GM13976 (cell line): ENCODE data around the gene KLHDC9.
"Not testable (repeated sequence)": the region's sequence is repeated elsewhere in the genome, so short reads cannot be mapped to it uniquely, and the experiment has no call there.

Experiments used
- DNase-seq: peaks from one replicate; pipeline ENCODE4 v3.0.0; 2012; ENCODE audit warnings: low spot score
- CTCF ChIP-seq: IDR thresholded peaks from 2 replicates; pipeline ENCODE4 v1.5.1; 2012; ENCODE audit warnings: borderline replicate concordance, mild to moderate bottlenecking; ENCODE audit not compliant: insufficient read depth; ENCODE audit errors: extremely low read depth, missing control alignments, control extremely low read depth
- in situ Hi-C: fragments of 300-500 bp; cut with MboI; formaldehyde crosslinking; loops from one replicate; pipeline ENCODE4 v1.12.0; 2022; ENCODE audit warnings: low sequenced_read_pairs, mixed read lengths, inconsistent platforms; ENCODE audit not compliant: unreplicated experiment

KLHDC9 gene

GRCh38 chr1:161106431-161106830 lies 8.3 kb downstream of the KLHDC9 start:
- TF ChIP-seq CTCF = no peak
- in situ Hi-C loops = no loop called here
- no peak for DNase-seq

GRCh38 chr1:161111117-161111516 lies 13.0 kb downstream of the KLHDC9 start:
- in situ Hi-C loops = no loop called here
- TF ChIP-seq CTCF = no peak
- no peak for DNase-seq

GRCh38 chr1:161111527-161111926 lies 13.4 kb downstream of the KLHDC9 start:
- in situ Hi-C loops = no loop called here

GRCh38 chr1:161113915-161114314 lies 15.8 kb downstream of the KLHDC9 start:
- DNase-seq = no peak
- no peak for TF ChIP-seq CTCF
- in situ Hi-C loops = no loop called here

More at GRCh38 chr1:161111527-161111926, 13.4 kb downstream of the KLHDC9 start:
- no peak for DNase-seq
- no peak for TF ChIP-seq CTCF

GRCh38 chr1:161114556-161114955 lies 16.4 kb downstream of the KLHDC9 start:
- DNase-seq = no peak
- in situ Hi-C loops = no loop called here
- no peak for TF ChIP-seq CTCF

- in situ Hi-C loops = no loop called here
- DNase-seq = no peak
- TF ChIP-seq CTCF = no peak
Observed at GRCh38 chr1:161115132-161115711, 17.1 kb downstream of the KLHDC9 start.

GRCh38 chr1:161115961-161116360 lies 17.8 kb downstream of the KLHDC9 start:
- in situ Hi-C loops = not testable (repeated sequence)

More at GRCh38 chr1:161115961-161116360, 17.8 kb downstream of the KLHDC9 start:
- not testable (repeated sequence) for DNase-seq
